NOMO-1 (cell line): ENCODE measurements around the gene EHD2.
"Not testable (repeated sequence)": the region's sequence is repeated elsewhere in the genome, so short reads cannot be mapped to it uniquely, and the experiment has no call there.

Experiments used
- DNase-seq, 2 experiments: peaks; one replicate each; lab custom pipeline; 2025; ENCODE audit not compliant: unreplicated experiment in 2 of 2; lab: John Stamatoyannopoulos, UW

Gene EHD2

DNA sequence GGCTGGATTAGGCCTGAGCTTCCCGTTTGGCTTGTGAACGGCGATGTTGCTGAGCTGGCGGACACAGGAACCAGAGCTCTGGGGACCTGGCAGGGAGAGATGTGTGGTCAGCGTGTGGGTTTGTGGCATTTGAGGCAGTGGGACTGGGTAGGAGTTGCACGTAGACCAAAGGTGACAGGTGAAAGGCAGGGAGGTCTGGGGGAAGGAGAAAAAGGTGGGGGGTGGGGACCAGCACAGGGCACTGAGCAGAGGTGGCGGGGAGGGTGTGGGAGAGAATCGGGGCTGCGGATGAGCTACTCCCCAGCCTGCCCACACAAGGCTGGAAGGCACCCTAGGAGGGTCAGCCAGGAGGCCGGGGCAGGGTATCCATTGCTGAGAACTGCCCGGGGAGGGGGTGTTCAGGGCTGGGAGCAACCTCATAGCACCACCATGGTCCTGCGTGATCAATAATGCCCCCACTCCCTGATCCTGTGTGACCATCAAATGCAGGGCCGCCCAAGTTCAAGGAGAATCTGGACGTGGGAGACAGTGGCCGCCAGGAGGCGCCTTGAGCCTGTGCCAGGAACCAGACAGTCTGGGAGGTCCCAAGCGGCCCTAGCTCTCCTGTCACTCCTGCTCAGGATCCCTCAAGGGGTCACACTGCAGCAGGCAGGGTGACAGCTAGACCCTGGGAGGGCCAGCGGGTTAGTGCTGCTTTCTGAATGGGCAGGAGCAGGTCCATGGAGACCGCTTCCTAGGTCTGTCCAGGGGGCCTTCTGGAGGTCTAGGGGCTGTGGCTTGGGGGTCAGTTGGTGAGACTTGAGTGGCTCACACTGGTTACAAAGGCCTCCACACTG, 52.5 kb downstream of the EHD2 start:
- DNase-seq: peak; percentile 12 to 35

DNA sequence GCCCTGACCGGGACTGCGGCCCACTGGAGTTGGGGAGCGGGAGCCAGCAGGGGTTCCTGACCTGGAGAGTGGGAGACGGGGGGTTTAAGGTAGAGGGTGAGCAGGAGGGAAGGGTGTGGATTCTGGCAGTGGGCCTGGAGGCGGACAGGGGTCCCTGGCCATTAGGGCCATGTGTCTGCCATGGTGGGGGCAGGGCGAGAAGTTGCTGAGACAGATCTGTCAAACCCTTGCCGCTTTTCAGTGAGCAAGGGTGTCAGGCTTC, 53.1 kb downstream of the EHD2 start:
- DNase-seq: no peak

DNA sequence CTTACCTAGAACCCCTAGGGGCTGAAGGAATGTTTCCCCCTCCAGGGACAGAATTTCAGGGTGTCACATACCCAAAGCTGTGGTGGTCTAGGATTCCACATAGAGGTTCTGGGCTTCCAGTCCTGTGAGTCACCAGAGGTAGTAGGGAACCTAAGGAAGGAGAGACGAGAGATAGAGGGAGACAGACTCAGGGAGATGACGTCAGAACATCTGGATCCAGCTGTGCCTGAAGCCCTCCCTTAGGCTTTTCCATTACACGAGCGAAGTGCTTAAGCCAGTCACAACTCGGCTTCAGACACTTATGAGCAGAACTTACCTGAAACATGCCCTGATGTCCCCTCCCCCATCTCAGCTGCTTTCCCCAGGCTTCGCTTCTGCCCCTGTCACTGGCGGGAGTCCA, 53.4 kb downstream of the EHD2 start:
- DNase-seq: no peak

DNA sequence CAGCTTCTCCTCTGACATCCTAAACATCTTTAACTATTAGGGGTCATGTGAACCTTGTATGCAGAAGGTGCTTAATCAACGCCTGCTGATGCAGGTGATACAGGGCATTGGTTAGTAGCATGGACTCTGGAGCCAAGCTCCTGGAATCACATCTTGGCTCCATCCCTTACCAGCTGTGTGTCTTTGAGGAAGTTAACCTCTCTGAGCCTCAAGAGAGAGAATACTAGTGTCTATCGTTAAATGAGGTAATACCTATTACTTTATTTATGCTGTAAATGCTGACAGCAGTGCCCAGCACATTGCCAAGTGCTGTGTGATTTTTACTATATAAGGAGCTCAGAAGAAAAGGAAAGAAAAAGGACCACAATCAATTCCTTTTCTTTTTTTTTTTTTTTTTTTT, 54.1 kb downstream of the EHD2 start:
- DNase-seq: no peak

DNA sequence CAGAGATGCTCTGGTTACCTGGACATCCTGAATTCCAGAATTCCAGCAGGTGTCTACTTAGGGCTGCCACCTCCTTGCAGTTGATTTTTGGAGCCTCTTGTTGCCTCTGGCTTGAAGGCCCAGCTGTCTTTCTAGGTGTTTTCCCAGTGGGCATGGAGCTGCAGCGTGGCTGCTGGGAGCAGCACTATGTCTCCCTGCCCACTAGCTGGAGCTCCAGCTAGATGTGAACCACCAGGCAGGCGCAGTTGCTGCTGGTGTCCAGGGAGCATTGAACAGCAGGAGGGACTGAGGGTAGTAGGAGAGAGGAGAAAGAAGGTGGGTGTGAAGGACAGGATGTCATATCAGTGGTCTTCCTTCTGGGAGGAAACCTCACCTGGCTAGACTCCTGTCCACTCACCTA, 55.4 kb downstream of the EHD2 start:
- no peak for DNase-seq

DNA sequence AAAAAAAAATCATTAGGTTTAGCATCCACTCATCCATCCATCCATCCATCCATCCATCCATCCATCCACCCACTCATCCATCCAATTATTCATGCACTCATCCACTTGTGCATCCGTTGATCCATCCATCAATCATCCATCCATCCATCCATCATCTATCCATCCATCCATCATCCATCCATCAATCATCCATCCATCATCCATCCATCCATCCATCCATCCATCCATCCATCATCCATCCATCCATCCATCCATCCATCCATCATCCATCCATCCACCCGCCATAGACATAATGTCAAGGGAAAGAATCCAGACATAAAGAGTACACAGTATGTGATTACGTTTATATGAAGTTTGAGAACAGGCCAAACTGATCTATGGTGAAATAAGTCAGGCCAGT, 56.3 kb downstream of the EHD2 start:
- DNase-seq: no peak

DNA sequence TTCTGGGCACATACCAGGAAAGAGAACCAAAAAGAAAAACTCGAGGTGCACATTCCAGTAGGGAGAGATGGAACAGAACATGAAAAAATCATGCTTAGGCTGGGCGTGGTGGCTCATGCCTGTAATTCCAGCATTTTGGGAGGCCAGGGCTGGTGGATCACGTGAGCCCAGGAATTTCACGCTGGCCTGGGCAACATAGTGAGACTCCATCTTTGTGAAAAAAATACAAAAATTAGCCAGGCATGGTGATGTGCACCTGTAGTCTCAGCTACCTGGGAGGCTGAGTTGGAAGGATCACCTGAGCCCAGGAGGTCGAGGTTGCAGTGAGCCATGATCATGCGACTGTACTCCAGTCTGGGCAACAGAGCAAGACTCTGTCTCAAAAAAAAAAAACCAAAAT, 58.1 kb downstream of the EHD2 start:
- DNase-seq: not testable (repeated sequence)

DNA sequence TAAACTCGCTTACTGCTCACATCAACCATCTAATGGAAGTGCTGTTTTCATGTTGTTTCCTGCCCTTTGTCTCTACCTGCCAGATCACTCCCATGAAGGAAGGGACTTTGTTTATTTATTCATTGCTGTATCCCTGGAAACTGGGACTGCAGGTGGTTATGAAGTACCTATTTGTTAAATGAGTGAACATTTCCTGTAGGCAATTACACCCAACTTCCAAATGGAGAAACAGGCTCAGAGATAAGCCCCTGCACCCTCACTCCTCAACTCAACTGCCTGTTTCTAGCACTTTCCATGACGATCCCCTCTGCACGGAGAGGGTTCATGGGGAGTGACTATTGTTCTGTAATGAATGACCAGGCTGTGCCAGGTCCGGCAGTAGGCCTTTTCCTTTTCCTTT, 63.3 kb downstream of the EHD2 start:
- no peak for DNase-seq

DNA sequence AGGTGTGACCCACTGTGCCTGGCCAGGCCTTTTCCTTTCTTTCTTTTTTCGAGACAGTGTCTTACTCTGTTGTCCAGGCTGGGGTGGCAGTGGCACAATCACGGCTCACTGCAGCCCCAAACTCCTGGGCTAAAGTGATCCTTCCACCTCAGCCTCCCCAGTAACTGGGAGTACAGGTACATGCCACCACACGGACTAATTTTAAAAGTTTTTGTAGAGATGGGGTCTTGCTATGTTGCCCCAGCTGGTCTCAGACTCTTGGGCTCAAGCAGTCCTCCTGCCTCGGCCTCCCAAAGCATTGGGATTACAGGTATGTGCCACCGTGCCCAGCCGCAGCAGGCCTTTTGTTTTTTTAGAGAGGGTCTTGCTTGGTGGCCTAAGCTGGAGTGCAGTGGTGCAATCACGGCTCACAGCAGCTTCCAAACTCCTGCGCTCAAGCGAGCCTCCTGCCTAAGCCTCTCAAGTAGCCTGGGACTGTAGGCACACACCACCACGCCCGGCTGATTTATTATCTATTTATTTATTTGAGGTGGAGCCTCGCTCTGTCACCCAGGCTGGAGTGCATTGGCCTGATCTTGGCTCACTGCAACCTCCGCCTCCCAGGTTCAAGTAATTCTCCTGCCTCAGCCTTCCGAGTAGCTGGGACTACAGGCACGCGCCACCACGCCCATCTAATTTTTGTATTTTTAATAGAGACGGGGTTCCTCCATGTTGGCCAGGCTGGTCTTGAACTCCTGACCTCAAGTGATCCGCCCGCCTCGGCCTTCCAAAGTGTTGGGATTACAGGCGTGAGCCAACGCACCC, 64.2 kb downstream of the EHD2 start:
- DNase-seq: not testable (repeated sequence)

DNA sequence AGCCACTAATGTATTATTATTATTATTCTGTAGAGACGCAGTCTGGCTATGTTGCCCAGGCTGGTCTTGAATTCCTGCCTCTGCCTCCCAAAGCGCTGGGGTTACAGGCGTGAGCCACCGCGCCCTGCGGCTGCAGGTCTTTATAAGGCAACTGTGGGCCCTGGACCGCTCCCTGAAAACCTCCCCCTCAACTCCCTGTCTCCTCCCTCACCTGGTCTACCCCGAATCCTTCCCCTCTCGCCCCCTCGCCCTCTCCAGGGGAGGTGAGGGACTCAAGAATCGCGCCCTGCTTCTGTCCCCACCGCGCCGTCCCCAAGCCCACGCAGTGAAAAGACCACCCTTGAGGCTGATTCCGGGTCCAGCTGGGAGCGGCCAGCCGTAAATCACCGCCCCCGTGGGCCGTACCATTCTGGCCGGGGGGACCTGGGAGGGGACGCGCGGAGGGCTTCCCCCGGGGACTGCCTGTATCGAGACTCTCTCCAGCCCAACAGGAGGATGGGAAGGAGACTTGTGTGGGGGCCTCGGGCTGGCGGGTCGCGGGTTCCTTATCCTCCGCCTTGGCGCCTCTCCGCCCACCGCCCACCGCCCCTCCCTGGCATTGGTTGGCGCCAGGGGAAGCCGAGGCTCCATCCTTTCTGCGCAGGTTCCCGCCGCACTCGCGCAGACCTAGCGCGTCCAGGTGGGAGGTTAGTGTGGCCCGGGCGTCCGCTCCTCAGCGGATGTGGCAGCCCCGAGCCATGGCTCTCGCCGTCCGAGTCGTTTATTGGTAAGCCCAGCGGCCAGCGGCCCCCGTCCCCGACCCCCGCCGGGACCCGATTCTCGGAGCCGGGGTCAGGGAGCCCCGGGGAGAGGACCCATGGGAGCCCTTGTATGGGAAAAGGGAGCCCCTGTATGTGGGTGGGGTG, 65.1 kb downstream of the EHD2 start, which contains the start of gene SELENOW:
Gene SELENOW, plus strand, starts transcription at position 655 of the 905 bp plus-strand sequence. Its CDS starts 83 bp downstream, at position 738.
- DNase-seq: peak; percentile 53 to 58

DNA sequence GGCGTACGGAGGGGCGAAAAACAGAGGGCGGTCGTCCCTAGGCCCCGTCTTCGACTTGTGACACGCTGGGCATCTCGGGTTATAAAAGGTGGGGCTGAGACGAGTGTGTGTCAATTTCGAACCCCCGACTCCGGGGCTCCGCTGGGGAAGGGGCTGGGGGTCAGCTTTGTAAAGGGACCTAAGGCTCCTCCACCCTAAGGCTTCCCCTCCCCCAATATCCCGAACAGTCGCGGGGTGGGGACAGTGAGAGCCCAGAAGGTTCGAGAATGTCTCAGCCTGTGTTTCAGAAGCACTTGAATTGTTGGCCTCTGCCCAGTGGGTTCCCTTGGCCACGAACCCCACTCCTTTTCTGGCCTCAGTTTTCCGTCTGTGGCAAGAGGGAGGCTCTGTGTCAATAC, 65.7 kb downstream of the EHD2 start:
- no peak for DNase-seq

DNA sequence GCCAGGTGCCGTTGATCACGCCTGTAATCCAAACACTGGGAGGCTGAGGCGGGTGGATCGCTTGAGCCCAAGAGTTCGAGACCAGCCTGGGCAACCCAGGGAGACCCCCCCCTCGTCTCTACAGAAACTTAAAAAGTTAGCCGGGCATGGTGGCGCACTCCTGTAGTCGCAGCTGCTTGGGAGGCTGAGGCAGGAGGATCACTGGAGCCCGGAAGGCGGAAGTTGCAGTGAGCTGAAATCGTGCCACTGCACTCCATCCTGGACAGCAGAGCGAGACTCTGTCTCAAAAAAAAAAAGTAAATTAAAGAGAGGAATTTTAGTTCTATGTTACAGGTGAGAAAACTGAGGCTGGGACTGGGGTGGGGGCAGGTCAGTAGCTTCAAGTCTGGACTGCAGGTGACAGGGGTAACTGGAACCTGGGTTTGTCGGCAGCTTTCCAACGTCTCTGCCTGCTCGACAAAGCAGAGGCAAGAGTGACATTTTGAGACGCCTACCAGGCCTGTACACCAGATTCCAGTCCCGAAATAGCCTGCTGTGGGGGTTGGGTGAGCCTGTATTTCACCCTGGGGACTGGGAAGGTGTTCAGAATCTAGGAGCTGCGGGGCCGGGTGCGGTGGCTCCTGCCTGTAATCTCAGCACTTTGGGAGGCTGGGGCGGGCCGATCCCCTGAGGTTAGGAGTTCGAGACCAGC, 66.4 kb downstream of the EHD2 start:
- DNase-seq: no peak

DNA sequence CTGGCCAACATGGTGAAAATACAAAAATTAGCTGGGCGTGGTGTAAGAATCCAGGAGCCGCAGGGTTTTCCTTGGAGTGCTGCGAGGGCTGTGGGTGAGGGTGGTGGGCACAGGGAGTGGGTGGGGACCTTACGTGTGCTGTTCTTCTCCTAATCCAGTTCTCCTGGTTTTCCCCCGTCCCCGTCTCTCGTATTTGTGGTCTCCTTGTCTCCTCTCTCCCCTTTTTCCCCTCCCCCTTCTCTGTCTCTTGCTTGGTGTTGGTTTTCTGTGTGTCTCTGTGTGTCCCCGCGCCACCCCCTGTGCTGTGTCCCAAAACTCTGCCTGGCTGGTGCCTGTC, 67.0 kb downstream of the EHD2 start:
- DNase-seq: no peak

DNA sequence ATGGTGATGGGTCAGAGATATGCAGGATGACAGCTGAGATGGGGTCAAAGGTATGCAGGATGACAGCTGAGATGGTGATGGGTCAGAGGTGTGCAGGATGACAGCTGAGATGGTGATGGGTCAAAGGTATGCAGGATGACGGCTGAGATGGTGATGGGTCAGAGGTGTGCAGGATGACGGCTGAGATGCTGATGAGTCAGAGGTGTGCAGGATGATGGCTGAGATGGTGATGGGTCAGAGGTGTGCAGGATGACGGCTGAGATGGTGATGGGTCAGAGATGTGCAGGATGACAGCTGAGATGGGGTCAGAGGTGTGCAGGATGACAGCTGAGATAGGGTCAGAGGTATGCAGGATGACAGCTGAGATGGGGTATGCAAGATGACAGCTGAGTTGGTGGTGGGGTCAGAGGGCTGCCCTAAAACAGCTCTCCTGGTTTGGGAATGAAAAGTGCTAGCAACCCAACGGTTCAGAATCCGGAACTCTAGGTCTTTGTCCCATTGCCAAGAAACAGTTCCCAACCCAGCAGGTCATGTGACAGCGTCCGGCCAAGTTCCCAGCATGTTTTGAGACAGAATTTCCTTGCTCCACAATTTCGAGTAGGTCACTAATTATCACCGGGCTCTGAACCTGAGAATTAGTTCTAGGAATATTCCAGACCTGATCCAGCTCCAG, 68.5 kb downstream of the EHD2 start:
- DNase-seq: no peak

DNA sequence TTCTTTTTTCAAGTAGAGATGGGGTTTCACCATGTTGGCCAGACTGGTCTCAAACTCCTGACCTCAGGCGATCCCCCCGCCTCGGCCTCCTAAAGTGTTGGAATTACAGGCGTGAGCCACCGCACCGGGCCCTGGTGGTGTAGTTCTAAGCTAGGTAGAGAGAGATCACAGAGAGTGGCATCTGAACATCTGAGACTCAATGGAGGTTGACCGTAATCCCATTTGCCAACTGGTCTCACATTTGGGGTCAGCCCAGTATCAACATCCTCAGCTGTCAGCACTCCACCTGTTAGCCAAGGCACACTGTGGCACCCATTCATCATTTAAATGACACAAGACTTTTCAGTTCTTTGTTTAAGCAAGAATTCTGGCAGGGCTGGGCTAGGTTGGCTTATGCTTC, 73.3 kb downstream of the EHD2 start:
- DNase-seq: no peak

DNA sequence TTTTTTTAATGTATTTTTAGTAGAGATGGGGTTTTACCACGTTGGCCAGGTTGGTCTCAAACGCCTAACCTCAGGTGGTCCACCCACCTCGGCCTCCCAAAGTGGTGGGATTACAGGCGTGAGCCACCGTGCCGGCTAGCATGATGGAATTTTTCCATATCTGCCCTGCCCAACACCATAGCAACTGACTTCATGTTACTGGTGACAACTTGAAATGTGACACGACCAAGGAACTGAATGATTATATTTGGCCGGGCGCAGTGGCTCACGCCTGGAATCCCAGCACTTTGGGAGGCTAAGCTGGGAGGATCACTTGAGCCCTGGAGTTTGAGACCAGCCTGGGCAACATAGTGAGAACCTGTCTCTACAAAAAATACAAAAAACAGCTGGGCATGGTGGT, 74.1 kb downstream of the EHD2 start:
- DNase-seq: not testable (repeated sequence)

DNA sequence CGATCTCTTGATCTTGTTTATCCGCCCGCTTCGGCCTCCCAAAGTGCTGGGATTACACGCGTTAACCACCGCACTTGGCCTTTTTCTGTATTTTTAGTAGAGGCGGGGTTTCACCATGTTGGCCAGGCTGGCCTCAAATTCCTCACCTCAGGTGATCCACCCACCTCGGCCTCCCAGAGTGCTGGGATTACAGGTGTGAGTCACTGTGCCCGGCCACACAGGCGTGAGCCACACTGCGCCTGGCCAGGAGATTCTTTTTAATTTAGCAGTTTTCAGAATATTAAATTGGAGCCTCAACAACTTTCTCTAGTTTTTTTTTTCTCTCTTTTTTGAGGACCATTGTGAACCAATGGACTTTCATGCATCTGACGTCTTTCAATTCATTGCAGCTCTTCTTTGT, 76.6 kb downstream of the EHD2 start:
- not testable (repeated sequence) for DNase-seq

DNA sequence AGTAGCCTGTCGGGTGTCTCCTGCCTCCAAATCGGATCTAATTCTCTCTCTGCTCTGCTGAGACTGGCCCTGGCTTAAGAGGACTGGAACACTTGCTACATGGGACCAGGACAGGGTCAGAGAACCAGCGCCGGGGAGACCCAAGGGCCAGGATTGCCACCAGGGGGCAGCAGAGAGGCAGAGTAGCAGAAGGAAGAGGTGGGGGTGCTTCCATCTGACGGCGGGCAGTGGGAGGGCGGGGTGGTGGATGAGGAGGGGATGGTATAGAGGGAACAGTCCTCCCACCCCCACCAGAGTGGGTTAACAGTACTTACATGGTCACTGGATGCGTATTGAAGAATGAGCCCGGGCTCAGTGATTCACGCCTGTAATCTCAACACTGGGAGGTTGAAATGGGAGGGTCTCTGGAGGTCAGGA, 77.2 kb downstream of the EHD2 start:
- peak in 1 of 2 experiments; percentile 37 for DNase-seq

DNA sequence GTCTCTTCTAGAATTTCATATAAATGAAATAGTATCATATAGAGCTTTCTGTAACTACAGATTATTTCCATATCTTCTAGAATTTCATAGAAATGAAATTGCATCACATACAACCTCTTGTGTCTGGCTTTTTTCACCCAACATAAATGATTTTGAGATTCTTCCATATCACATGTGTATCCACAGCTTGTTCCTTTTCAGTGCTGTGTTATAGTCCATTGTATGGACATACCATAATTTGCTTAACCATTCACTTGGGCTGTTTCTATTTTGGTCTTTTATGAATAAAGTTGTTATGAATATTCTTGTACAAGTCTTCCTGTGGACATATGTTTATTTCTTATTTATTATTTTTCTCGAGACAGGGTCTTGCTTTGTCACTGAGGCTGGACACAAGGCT, 79.4 kb downstream of the EHD2 start:
- no peak for DNase-seq
